ENCODE results near the gene WDR45B.

Gene WDR45B

GRCh38 chr17:82648165-82648668 lies at the start of gene WDR45B:
Gene WDR45B (minus strand): TSS chr17:82648444. CDS start chr17:82648340, 104 bp downstream.
- DNase-seq (ENCODE audit: low read depth, low spot score): peak; percentile 71

DNA sequence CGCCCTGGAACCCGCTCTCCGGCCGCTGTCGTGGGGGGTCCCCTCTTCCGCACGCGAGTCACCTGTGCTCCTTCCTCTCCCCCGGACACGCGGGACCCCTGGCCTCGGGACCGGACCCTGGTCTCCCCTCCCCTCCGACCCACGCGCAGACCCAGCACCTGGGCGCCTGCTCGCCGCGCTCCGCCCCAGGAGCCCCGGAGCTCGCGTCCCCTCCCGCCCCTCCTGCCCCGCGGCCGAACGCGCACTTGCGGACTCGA lies 49.5 kb upstream of the WDR45B start:
- no peak for DNase-seq (ENCODE audit: low read depth, low spot score)

GRCh38 chr17:82696916-82697807 lies 48.9 kb upstream of the WDR45B start:
- no peak for DNase-seq (ENCODE audit: low read depth, low spot score)

DNA sequence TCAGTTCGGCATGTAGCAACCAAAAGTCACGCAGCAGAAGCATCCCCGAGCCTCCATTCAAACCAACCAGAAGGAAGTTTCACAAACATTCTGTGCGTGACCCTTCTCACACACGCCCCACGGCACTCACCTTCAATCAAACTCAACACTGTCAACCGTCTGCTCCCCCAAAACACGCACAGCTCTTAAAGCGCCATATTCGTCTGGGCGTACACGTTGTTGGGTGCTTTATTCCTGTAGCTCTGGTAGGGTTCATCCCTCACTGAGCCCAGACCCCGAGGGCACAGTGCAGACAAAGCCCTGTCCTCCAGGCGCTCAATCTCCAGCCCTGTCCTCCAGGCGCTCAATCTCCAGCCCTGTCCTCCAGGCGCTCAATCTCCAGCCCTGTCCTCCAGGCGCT lies 48.0 kb upstream of the WDR45B start:
- DNase-seq (ENCODE audit: low read depth, low spot score): no peak

DNA sequence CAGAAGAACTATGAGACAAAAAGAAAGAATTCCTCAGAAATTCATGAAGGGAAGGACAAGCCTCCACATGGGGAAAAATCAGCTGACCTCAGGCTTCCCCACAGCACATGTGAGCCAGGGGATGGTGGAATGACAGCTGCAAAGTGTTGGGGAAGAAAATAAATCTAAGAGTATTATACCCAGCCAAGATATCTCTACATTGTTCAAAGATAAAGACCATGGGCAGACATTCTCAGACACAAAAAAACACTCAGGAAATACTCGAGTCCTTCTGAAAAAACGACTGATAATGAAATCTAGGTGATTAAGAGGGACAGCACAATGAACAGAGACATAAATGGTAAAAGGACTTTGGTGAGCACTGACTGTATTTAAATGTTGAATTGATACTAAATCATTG lies 46.4 kb upstream of the WDR45B start:
- no peak for DNase-seq (ENCODE audit: low read depth, low spot score)

- no peak for DNase-seq (ENCODE audit: low read depth, low spot score)
Measured at GRCh38 chr17:82693168-82693867, 45.1 kb upstream of the WDR45B start.

DNA sequence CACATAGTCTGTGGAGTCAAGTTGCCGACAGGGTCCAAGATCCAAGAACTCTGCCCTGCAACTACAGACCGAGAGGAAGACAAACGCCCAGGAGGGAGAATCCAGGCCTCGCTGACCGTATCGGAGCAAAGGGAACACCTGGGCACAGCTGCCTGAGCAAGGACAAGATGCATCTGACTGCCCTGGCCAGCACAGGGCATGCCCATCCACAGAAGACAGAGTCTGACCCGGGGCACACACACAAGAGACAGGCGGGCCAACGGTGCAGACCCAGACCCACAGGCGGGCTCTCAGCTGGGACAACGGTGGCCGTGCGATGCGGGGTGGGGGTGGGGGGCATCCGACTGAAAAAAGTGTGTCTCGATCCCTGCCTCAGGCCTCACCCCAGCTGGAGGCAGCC lies 44.0 kb upstream of the WDR45B start:
- DNase-seq (ENCODE audit: low read depth, low spot score): no peak

DNA sequence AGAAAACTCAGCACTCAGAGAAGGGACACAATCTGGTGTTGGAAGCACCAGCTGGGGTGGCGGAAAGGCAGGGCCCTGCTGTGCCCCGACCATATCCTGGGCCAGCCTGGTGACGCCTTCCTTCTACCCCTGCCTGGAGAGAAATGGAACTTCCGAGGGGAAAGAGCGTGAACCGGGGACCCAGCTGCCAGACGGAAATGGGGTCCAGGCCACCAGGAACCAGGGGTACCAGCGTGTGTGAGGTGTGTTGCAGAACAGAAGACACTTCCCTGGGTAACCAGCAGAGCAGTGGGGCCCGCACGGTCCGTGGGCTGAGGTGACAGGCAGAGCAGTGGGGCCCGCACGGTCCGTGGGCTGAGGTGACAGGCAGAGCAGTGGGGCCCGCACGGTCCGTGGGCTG lies 43.5 kb upstream of the WDR45B start:
- DNase-seq (ENCODE audit: low read depth, low spot score): no peak

GRCh38 chr17:82690786-82691489 lies 42.7 kb upstream of the WDR45B start:
- no peak for DNase-seq (ENCODE audit: low read depth, low spot score)

DNA sequence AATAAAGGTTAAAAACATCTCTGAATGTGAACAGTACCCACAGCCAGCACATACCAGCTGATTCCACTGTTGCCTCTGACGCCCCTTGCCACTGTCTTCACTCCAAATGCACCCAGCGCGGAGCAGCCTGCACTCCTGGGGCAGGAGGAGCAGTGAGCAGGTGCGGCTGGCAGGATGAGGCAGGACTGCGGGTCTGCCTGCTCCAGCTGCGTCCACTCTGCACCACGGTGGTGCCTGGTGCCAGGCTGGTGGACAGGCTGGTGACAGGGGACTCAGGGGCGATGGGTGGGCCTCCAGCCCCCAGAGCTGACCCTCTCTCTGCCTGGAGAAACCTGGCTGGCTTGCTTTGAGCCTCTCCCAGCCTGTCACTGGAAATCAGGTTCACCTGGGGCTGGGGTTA lies 40.8 kb upstream of the WDR45B start:
- no peak for DNase-seq (ENCODE audit: low read depth, low spot score)

DNA sequence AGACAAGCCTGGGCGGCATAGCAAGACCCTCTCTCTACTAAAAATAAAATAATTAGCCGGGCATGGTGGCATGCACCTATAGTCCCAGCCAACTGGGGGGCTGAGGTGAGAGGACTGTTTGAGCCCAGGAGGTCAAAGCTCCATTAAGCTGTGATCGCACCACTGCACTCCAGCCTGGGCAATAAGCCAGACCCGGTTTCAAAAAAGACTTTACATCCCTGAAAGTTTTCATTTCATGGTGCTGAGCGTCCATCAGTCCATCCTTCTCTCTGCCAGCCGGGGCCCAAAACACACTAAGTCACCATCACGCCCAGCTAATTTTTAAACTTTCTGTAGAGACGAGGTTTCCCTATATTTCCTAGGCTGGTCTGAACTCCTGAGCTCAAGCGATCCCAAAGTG lies 39.6 kb upstream of the WDR45B start:
- no peak for DNase-seq (ENCODE audit: low read depth, low spot score)

DNA sequence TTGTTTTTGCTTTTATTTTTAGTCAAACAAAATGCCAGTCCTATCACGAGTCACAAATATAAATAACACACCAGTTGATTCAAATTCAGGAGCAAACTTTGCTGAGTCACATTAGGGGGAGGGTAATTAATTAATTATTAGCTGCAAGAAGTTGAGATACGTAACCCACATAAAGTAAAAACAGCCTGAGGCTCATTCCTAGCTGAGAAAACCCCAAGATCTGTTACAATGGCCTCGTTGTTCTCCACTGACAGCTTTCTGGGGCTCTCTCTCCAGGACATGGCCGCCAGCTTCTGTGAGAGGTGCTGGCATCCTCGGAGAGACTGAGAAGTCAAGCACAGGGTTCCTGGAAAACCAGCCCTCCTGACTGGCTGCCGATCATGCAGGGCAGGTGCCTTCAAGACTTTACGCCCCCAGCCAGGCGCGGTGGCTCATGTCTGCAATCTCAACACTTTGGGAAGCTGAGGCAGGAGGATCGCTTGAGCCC lies 39.2 kb upstream of the WDR45B start:
- no peak for DNase-seq (ENCODE audit: low read depth, low spot score)

- no peak for DNase-seq (ENCODE audit: low read depth, low spot score)
Measured at GRCh38 chr17:82686366-82687324, 38.4 kb upstream of the WDR45B start.

GRCh38 chr17:82685291-82685690 lies 37.0 kb upstream of the WDR45B start:
- DNase-seq (ENCODE audit: low read depth, low spot score): no peak

- no peak for DNase-seq (ENCODE audit: low read depth, low spot score)
Measured at GRCh38 chr17:82684228-82684841, 36.1 kb upstream of the WDR45B start.

DNA sequence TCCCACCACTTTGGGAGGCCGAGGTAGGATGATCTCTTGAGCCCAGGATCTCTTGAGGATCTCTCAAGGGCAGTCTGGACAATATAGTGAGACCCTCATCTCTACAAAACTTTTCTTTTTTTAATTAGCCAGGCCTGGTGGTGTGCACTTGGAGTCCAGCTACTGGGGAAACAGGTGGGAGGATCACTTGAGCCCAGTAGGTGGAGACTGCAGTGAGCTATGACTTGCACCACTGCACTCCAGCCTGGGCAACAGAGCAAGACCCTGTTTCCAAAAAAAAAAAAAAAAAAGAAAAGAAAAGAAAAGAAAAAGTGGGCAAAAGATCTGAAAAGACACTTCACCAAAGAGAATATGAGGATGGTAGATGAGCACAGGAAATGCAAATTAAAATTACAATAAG lies 35.3 kb upstream of the WDR45B start:
- DNase-seq (ENCODE audit: low read depth, low spot score): no peak

DNA sequence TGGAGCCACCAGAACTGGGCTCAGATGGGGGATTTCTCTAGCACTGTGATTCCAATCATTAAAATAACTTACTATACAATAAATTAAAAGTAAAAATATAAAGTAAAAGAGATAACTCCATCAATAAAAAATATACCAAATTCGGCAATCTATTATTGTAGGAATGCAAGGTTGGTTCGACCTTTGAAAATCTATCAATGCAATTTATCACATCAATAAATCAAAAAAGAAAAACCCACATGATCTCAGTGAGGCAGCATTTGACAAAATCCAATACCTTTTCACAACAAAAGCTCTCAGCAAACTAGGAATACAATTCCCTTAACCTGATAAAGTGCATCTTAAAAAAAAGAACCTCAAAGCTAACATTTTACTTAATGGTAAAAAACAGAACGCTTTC lies 33.3 kb upstream of the WDR45B start:
- DNase-seq (ENCODE audit: low read depth, low spot score): no peak

GRCh38 chr17:82679586-82680465 lies 31.6 kb upstream of the WDR45B start:
- no peak for DNase-seq (ENCODE audit: low read depth, low spot score)

GRCh38 chr17:82678265-82678891 lies 30.1 kb upstream of the WDR45B start:
- DNase-seq (ENCODE audit: low read depth, low spot score): no peak

Data from iPS DF 19.7 (cell line).